ENCODE measurements around the gene ITSN2.

Gene ITSN2

GRCh38 chr2:24332791-24333540 lies 27.4 kb downstream of the ITSN2 start:
- no peak for DNase-seq

- DNase-seq = no peak
Measured at GRCh38 chr2:24330161-24330560, 30.2 kb downstream of the ITSN2 start.

GRCh38 chr2:24329700-24330099 lies 30.6 kb downstream of the ITSN2 start:
- no peak for DNase-seq

GRCh38 chr2:24328010-24328409 lies 32.3 kb downstream of the ITSN2 start:
- DNase-seq = no peak

GRCh38 chr2:24317491-24317920 lies 42.8 kb downstream of the ITSN2 start:
- no peak for DNase-seq

GRCh38 chr2:24315669-24316068 lies 44.7 kb downstream of the ITSN2 start:
- no peak for DNase-seq

- no peak for DNase-seq
Measured at GRCh38 chr2:24313744-24314632, 46.3 kb downstream of the ITSN2 start.

- DNase-seq = no peak
Measured at GRCh38 chr2:24307961-24308360, 52.4 kb downstream of the ITSN2 start.

- DNase-seq = no peak
Measured at GRCh38 chr2:24304631-24305030, 55.7 kb downstream of the ITSN2 start.

- DNase-seq = no peak
Measured at GRCh38 chr2:24304098-24304497, 56.2 kb downstream of the ITSN2 start.

- no peak for DNase-seq
Measured at GRCh38 chr2:24301599-24301998, 58.7 kb downstream of the ITSN2 start.

- DNase-seq = no peak
Measured at GRCh38 chr2:24297663-24298062, 62.7 kb downstream of the ITSN2 start.

- DNase-seq = no peak
Measured at GRCh38 chr2:24287171-24287570, 73.2 kb downstream of the ITSN2 start.

GRCh38 chr2:24285484-24286152 lies 74.7 kb downstream of the ITSN2 start:
- no peak for DNase-seq

- DNase-seq = no peak
Measured at GRCh38 chr2:24280645-24281044, 79.7 kb downstream of the ITSN2 start.

- DNase-seq = no peak
Measured at GRCh38 chr2:24280161-24280560, 80.2 kb downstream of the ITSN2 start.

- no peak for DNase-seq
Measured at GRCh38 chr2:24276349-24276899, 83.9 kb downstream of the ITSN2 start.

- DNase-seq = no peak
Measured at GRCh38 chr2:24274809-24275208, 85.5 kb downstream of the ITSN2 start.

GRCh38 chr2:24273598-24273997 lies 86.7 kb downstream of the ITSN2 start:
- DNase-seq = no peak

- no peak for DNase-seq
Measured at GRCh38 chr2:24272907-24273306, 87.4 kb downstream of the ITSN2 start.

- DNase-seq = no peak
Measured at GRCh38 chr2:24272161-24272802, 88.1 kb downstream of the ITSN2 start.

- DNase-seq = no peak
Measured at GRCh38 chr2:24269265-24269664, 91.1 kb downstream of the ITSN2 start.

- no peak for DNase-seq
Measured at GRCh38 chr2:24265212-24265611, 95.1 kb downstream of the ITSN2 start.
